ENCODE data around the gene PDXK. TPM values are rescaled to one million over a fixed set of nuclear protein-coding genes. Genes with fewer than 3 reads are reported as not detected.
A peak's percentile ranks its signal among the peaks of the same experiment; 100 is the strongest.

Gene PDXK
- total and polyA plus RNA-seq, 9 of the 15 experiments (the other 6 are each of a cell fraction or from before 2014, with no cell fraction given), result 5.6 to 162 (median 76.5) TPM

GRCh38 chr21:43755820-43756594 is 37.1 kb downstream of the PDXK start:
- ChIA-PET POLR2A (interaction anchor here (1.0 to 1.1 kb wide), 2 partner anchors 12 to 56 kb away, joined by 3 to 7 read pairs; no protein-coding TSS in a partner anchor), CTCF (ENCODE audit: low intra/inter-chr PET ratio) (no interaction called here)
- no peak for DNase-seq (ENCODE audit: extremely low read depth in 1 of 4, low spot score in 3 of 4)
- no peak for ATAC-seq
- no peak overlapping the region; a peak in 1 of 4 replicates for H3K9ac ChIP-seq (ENCODE audit: insufficient read depth in 1 of 2, low read depth in 2 of 2, low read length in 2 of 2)
- TF ChIP-seq ESRRA (IDR thresholded peaks at IDR 0.05; ENCODE audit: borderline replicate concordance, low read depth), result no peak
- TF ChIP-seq ZMIZ1 (IDR thresholded peaks at IDR 0.05; ENCODE audit: low read depth in 2 of 2, low read length in 2 of 2), result no peak
- no peak for TF ChIP-seq HIVEP1 (CRISPR knock-in tag; IDR thresholded peaks at IDR 0.05)
- TF ChIP-seq SIX5 (IDR thresholded peaks at IDR 0.05; ENCODE audit: borderline replicate concordance in 1 of 2, insufficient read depth in 1 of 2, low read depth in 1 of 2, low read length in 2 of 2), result no peak
- no peak for TF ChIP-seq FOXK1 (CRISPR knock-in tag; IDR thresholded peaks at IDR 0.05; ENCODE audit: borderline replicate concordance)
- TF ChIP-seq POLR2G (IDR thresholded peaks at IDR 0.05; ENCODE audit: low read depth, low read length), result peak; percentile 58
- no peaks in the 10 kb centered on the region for H3K27me3 ChIP-seq (ENCODE audit: control insufficient read depth in 2 of 2, insufficient read depth in 2 of 2, low read length in 2 of 2)
- no peak overlapping the region for H3K4me2 ChIP-seq (ENCODE audit: insufficient read depth, low read length)
- H4K20me1 ChIP-seq (replicated peaks; ENCODE audit: control insufficient read depth, insufficient read depth, low read length), result no peaks in the 10 kb centered on the region; the same call in 1 of the 2 replicates
- peaks cover 0 to 37% of the 10 kb centered on the region in 2 experiments; a peak in 1 of 5 replicates for H3K4me1 ChIP-seq (replicated peaks in 1 of 2; ENCODE audit: control insufficient read depth in 2 of 2, insufficient read depth in 2 of 2, low read length in 2 of 2)
- no peak overlapping the region for H3K27ac ChIP-seq (ENCODE audit: extremely low read depth, low read depth, low read length)
- no TSS peak for BruUV-seq (replicated peaks)
- H3K9me3 ChIP-seq (replicated peaks; ENCODE audit: control insufficient read depth, insufficient read depth, low read depth, low read length), result no peaks in the 10 kb centered on the region
- no peaks in the 10 kb centered on the region for H3K9me1 ChIP-seq (ENCODE audit: control insufficient read depth, insufficient read depth, low read length)
- no peak for FAIRE-seq
- in situ Hi-C loops (cut with MboI), result no loop called here
- H2AFZ ChIP-seq (ENCODE audit: low read depth, low read length), result no peak overlapping the region
- WGBS (ENCODE audit: insufficient coverage, low coverage, missing lambda C conversion rate), result 97% methylated on average over 36 of the region's 37 CpGs
- peaks cover 90% of the 10 kb centered on the region for H3K36me3 ChIP-seq (ENCODE audit: control insufficient read depth, insufficient read depth, low read length)
- H3K79me2 ChIP-seq (ENCODE audit: control insufficient read depth, insufficient read depth, low read length), result no peaks in the 10 kb centered on the region
- H3K4me3 ChIP-seq, result no peak overlapping the region
- intact Hi-C loops (cut with micrococcal nuclease), result no loop called here

Data from K562 (cell line).